Activated CD8-positive, alpha-beta memory T cell treated with anti-CD3 and anti-CD28 coated beads, Interleukin-2, amount 50 U/mL, for 24 hours (primary cell): ENCODE results near the gene PHC2.

ENCODE experiments used
- DNase-seq: peaks from one replicate; pipeline ENCODE4 v3.0.0-alpha.2; 2020; ENCODE audit errors: extremely low read depth

Gene PHC2

DNA sequence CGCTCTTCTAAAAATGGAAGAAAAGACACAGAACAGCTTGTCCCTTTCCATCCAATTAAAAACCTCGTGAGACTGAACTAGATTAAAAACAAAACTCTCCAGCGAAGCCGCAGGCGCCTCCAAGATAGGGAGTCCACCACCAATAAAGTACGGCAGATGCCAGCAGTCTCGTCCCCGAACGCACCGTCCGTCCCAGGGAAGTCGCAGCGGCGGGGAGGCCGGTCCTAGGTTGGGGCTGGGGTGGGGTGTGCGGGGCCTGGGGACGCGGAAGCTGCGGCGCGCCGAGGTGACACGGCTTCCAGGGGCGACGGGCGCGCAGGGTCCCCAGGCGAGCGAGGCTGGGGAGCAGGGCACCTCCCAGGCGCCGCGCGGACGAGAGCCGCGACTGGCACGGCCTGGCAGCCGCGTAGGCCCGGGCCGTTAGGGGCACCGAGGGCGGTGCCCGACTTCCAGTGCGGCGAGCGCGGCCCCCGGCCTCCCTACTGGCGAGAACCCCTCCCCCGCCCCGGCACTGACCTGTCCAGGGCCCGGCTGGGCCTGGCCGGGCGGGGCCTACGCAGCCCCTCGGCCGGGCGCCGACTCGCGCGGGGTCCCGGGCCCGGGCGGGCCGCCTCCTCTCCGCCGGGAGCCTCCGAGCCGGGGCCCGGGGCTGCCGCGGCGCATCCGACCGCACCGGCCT, 81.7 kb downstream of the PHC2 start:
- DNase-seq = no peak

DNA sequence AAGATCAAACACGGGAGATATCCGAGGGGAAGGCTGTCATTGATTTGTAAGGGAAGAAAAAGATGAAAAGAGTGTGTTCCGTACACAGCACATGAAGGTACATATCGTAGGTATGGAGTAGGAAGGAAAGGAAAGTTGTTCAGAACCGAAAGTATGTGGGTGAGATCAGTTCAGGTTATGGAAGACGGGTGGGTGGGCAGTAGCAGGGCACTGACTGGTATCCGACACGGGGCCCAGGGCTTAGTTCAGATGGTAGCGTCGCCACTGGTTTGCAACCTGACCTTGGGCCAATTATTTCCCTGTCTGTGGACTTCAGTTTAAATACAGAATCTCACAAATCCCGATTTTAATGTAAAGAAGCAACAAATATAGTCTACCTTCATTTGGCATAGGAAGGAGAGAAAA, 82.2 kb downstream of the PHC2 start:
- DNase-seq = no peak

- DNase-seq = no peak
These were observed 82.7 kb downstream of the PHC2 start for GRCh38 chr1:33348194-33348593.

GRCh38 chr1:33347650-33347992, 83.3 kb downstream of the PHC2 start:
- DNase-seq = no peak

GRCh38 chr1:33346927-33347649, 83.8 kb downstream of the PHC2 start:
- DNase-seq = no peak

GRCh38 chr1:33346533-33346926, 84.4 kb downstream of the PHC2 start:
- no peak for DNase-seq

DNA sequence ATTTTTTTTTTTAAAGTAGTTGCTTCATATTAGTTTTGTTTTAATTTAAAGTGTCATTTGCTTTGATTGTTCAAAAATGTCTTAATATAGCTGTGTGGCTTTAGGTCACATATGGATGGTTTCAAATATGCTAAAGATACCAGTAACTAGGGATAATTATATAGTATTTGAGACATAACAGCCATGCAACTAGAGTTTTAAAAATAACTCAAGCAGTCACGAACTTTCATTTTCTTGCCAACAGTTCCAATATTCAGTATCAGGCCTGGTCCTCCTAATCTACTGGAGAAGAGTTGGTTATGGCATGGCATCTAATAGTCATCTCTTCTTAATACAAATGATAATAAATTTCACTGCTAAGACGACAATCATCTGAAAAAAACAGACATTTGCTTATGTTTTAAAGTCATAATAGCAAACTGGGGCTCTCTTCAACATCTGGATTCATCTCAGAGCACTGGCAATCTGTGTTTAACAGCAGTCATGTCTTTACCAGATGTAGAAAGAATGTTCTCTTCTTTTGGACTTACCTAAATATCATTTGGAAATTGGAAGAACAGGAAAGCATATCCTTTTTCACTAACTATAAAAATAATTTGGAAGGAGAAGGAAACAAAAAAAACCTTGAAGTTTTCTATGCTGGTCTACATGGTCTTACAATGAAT, 85.9 kb downstream of the PHC2 start:
- no peak for DNase-seq

GRCh38 chr1:33343539-33343938, 87.4 kb downstream of the PHC2 start:
- DNase-seq = no peak

- no peak for DNase-seq
These were observed 88.7 kb downstream of the PHC2 start for GRCh38 chr1:33342041-33342723.

DNA sequence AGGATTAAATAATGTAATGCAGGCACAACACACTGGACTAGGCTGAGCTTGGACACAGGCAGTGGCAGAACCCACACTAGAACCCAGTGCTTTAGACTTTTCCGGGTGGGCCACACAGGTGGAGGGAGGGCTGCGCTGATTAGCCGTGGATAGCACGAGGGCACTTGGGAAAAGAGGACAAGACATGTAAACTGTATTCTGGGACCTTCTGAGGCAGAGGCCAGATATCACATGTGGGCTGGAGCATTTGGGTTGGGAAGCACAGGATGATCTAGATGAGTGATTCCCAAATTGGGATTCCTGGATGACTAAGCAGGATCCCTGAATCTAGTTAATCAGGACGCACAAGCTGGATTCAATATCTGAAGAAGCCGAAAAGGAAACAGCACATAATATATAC, 89.7 kb downstream of the PHC2 start:
- no peak for DNase-seq

DNA sequence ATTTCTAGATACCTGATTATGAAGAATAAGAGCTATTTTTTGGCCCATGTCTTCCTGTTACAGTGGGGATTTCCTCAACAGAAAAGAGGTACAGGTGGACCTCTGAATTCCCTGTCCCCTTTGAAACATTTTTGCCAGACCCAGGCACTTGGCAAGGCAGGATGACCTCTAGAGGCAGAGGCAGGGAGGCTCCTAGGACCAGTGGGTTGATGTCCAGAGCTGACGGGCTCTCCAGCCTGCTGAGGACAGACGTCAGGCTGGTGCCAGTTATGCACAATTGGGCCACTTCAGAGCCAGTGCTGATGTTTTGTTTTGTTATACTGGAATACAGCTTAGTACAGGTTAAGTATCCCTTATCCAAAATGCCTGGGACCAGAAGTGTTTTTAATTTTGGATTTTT, 91.5 kb downstream of the PHC2 start:
- no peak for DNase-seq

DNA sequence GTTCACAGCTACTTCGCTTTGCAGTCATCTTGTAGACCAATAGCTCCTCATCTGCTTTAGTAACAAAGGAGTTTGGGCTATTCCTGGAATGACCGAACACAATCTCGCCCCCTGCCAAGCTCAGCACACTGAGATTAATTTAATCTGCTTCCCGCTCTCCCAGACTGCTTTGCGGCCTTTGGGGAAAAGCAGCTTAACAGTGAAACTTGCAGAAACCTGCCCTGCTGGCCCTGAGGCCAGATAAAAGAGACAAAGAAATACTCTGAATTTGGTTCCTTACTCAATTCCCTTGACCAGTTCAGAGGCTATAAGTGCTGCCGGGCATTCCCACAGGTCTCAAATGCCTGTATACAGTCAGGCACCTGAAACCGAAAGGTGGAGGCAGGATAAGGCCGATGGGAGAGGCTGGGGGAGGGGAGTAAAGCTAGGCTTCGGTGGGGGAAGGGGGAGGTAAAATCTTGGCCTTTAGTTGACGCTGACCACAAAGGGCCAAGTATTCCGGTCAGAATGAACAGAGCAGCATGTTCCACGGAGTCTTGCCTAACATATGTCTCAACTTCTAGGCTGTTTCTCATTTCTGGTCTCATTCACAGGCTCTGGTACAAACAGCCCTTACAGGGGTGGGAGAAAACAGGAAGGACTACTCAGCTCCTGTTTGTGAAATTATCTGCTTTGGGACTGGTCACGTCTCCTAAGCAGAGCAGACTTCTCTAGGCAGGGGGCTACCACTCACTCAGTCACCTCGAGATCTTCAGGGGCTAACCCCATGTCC, 92.3 kb downstream of the PHC2 start:
- no peak for DNase-seq

- no peak for DNase-seq
These were observed 92.9 kb downstream of the PHC2 start for GRCh38 chr1:33338048-33338439.

DNA sequence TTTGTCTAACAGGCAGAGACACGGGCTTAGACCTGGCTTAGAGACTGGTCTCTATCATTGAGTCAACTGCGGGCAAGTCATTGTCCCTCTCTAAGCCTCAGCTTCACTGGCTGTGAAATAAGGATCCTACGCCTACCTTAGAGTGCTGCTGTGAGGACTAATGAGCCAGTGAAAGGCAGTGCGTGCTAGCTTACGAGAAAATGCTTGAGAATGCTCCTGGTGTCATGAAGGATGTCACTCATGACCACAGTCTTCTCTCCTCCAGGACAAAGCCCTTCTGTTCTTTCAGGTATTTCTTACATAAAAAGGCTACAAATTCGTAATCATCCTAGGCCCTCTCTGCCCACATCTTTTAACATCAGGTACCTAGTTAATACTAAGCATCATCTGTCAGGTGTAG, 93.5 kb downstream of the PHC2 start:
- DNase-seq = no peak

- DNase-seq = no peak
These were observed 94.3 kb downstream of the PHC2 start for GRCh38 chr1:33336580-33336979.

- DNase-seq = no peak
These were observed 95.9 kb downstream of the PHC2 start for GRCh38 chr1:33335020-33335419.

DNA sequence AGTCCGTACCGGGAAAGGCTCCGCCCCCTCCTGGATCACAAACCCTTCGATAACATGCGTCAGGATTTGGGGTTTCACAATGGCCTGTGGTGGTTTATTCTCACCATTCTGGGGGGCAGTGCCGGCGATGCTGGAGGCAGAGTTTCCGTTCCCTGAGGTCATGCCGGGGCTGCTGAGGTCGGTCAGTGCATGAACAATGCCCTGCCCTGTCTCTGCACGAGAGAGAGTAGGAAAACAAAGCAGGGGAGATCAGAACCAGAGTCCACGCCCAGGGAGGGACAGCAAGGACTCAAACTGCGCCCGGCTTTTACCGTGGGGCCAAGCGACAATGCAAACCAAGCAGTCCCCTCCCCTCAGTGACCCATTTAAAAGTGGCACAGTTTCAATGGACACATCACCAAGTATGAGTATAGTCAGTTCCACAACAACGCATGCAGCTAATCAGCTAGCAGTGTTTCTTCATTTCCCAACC, 96.8 kb downstream of the PHC2 start:
- DNase-seq = no peak

GRCh38 chr1:33332881-33333280, 98.0 kb downstream of the PHC2 start:
- DNase-seq = no peak

- no peak for DNase-seq
These were observed 98.5 kb downstream of the PHC2 start for GRCh38 chr1:33332357-33332789.

DNA sequence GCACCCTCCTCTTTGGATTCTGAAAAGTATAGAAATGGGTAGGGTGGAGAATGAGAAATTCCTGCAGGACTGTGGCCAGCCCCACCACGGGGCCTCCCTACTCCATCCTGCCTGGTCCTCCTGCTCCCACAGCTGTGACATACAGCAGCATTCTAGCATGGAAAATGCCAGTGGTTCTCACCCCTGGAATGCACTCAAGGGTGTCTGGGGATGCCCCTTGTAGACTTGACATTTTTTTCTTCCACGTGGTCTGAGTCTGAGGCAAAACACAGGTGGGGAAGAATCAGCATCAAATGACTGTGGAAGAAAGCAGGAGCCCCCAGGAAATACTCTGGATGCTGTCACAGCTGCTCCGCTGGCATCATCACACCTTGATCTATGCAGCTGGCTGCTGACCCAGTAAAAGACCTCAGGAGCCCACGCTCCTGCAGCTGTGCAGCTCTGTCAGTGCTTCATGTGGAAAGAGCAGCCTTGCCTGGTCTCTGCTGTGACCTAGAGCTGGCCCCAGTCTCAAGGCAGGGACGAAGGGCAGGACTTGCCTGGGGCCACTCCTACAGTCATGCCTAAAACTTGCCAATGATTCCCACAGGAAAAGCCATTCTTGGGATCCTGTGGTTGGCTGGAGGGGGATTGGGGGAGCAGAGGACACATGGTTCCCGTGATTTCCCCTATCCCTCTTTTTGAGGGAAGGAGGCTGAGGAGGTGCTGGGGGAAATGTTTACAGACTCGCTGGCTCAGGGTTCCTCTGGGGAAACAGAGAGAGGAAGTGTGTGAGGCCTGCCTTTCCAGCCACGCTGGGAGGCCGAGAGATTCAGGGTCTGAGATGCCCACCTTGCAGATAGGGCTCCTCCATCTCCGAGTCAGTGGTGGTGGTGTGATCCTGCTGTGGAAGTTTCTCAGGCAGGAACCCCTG, 99.2 kb downstream of the PHC2 start:
- no peak for DNase-seq

DNA sequence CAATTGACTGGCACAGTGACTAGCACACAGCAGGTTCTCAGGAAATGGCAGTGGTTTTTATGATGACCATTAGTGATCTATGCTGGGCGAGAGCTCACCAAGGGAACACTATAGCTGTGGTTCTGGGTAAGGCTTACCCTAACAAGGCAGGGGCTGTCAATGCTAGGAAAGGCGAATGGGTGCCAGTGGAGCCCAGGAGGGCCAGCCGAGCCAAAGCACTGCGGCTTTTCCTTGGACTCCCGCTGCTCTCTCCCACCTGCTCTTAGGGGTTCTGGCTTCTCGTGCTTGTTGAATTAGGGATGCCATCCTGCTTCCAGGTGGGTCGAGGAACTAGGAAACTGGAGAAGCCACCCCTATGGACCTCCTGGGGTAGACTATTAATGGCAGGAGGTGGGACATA, 100.0 kb downstream of the PHC2 start:
- no peak for DNase-seq
